Keratinocyte (primary cell): ENCODE data around the gene A3GALT2. TPM values are rescaled to one million over a fixed set of nuclear protein-coding genes. Genes with fewer than 3 reads are reported as not detected.

Experiments used
- DNase-seq: peaks from one replicate; pipeline ENCODE4 v3.0.0-alpha.2; 2011; ENCODE audit warnings: low read depth, missing footprints, low spot score
- FAIRE-seq: peaks from 2 replicates; lab custom pipeline; 2011; peaks lifted over from hg19 to GRCh38; lab: Jason Lieb, UNC
- H2AFZ ChIP-seq: 2 replicates; pipeline ENCODE4 v1.6.0; 2012; ENCODE audit warnings: low read length, control low read depth, inconsistent platforms; ENCODE audit not compliant: control insufficient read depth
- H3K27ac ChIP-seq: 2 replicates; pipeline ENCODE4 v1.5.1; 2011; ENCODE audit warnings: low read length; ENCODE audit not compliant: control insufficient read depth, insufficient read depth
- H3K27me3 ChIP-seq: 3 replicates; pipeline ENCODE4 v1.6.0; 2011; ENCODE audit warnings: low read length; ENCODE audit not compliant: control insufficient read depth, insufficient read depth; ENCODE audit errors: extremely low read depth
- H3K36me3 ChIP-seq, 2 experiments: 2 replicates in 1 of 2; 3 replicates in 1 of 2; pipeline ENCODE4 v1.5.1; 2011; ENCODE audit warnings: low read length in 2 of 2, mild to moderate bottlenecking in 1 of 2; ENCODE audit not compliant: control insufficient read depth in 2 of 2, insufficient read depth in 2 of 2; ENCODE audit errors: extremely low read depth in 1 of 2
- H3K4me1 ChIP-seq: 3 replicates; pipeline ENCODE4 v1.5.1; 2011; ENCODE audit warnings: low read length; ENCODE audit not compliant: control insufficient read depth, insufficient read depth; ENCODE audit errors: extremely low read depth
- H3K4me2 ChIP-seq: 3 replicates; pipeline ENCODE4 v1.6.0; 2011; ENCODE audit warnings: low read depth, low read length; ENCODE audit not compliant: control insufficient read depth, insufficient read depth; ENCODE audit errors: extremely low read depth
- H3K4me3 ChIP-seq, 3 experiments: fragments of 200-600 bp in 1 of 3; sonication (generic) in 1 of 3; 2 replicates in 2 of 3; 3 replicates in 1 of 3; pipeline ENCODE4 v1.5.1; 2011 to 2016; ENCODE audit warnings: low read length in 3 of 3, mild to moderate bottlenecking in 3 of 3, control low read depth in 2 of 3, inconsistent platforms in 1 of 3, low read depth in 1 of 3, mixed read lengths in 1 of 3, mixed run types in 1 of 3, moderate library complexity in 1 of 3; ENCODE audit not compliant: control insufficient read depth in 2 of 3, insufficient read depth in 2 of 3; ENCODE audit errors: extremely low read depth in 1 of 3
- H3K79me2 ChIP-seq: 2 replicates; pipeline ENCODE4 v1.6.0; 2012; ENCODE audit warnings: low read length; ENCODE audit not compliant: control insufficient read depth, insufficient read depth
- H3K9ac ChIP-seq: 3 replicates; pipeline ENCODE4 v1.6.0; 2011; ENCODE audit warnings: low read length; ENCODE audit not compliant: control insufficient read depth, insufficient read depth; ENCODE audit errors: extremely low read depth
- H3K9me1 ChIP-seq: 3 replicates; pipeline ENCODE4 v1.6.0; 2011; ENCODE audit warnings: low read length; ENCODE audit not compliant: control insufficient read depth, insufficient read depth; ENCODE audit errors: extremely low read depth
- H3K9me3 ChIP-seq: 2 replicates; pipeline ENCODE4 v1.5.1; 2012; ENCODE audit warnings: low read depth, low read length; ENCODE audit not compliant: control insufficient read depth
- H4K20me1 ChIP-seq: 3 replicates; pipeline ENCODE4 v1.6.0; 2011; ENCODE audit warnings: low read length; ENCODE audit not compliant: control insufficient read depth, insufficient read depth; ENCODE audit errors: extremely low read depth
- CTCF ChIP-seq, 3 experiments: IDR thresholded peaks in 1 of 3; conservative IDR thresholded peaks in 1 of 3; optimal IDR thresholded peaks in 1 of 3; 2 replicates in 2 of 3; 3 replicates in 1 of 3; pipeline versions ENCODE3 to v1.5.1; 2011; ENCODE audit warnings: low read length in 3 of 3, mild to moderate bottlenecking in 3 of 3, moderate library complexity in 2 of 3, control low read depth in 1 of 3, inconsistent platforms in 1 of 3; ENCODE audit not compliant: insufficient read depth in 2 of 3; ENCODE audit errors: extremely low read depth in 1 of 3
- EZH2 ChIP-seq: IDR thresholded peaks from one replicate; pipeline ENCODE4 v1.6.1; 2012; ENCODE audit warnings: inconsistent platforms, mild to moderate bottlenecking, low read length, moderate library complexity
- dilution Hi-C: fragments of 300-500 bp; cut with MboI; formaldehyde crosslinking; loops from one replicate; pipeline ENCODE4 v1.7.0; 2020; ENCODE audit warnings: low sequenced_read_pairs; ENCODE audit not compliant: extremely low pct_ligation_motif_present
- polyA plus RNA-seq, 5 experiments: library from polyadenylated mRNA; depleted of rRNA in 3 of 5; stranded (reverse) in 3 of 5; stranded (forward) in 1 of 5; unstranded in 1 of 5; fragments of >200 nt; gene quantifications; 1 replicate in 1 of 5; 2 replicates in 3 of 5; 3 replicates in 1 of 5; pipeline versions ENCODE4 v1.2.1 to v1.2.3, GENCODE V29; 2011 to 2012; ENCODE audit warnings: missing spikeins in 2 of 5, low read depth in 1 of 5, low replicate concordance in 1 of 5

Gene A3GALT2
- polyA plus RNA-seq, 1 donor (not counting 4 experiments of a cell fraction or from before 2014, with no cell fraction given): not detected

GRCh38 chr1:33289858-33290154 lies 31.1 kb downstream of the A3GALT2 start:
- FAIRE-seq (no peak), DNase-seq (no peak)
- H3K9me1 ChIP-seq: no peaks in the 10 kb centered on the region
- no peak overlapping the region for H3K27ac ChIP-seq
- no peaks in the 10 kb centered on the region for H3K4me1 ChIP-seq
- no peak overlapping the region for H3K4me3 ChIP-seq
- H3K9ac ChIP-seq: no peak overlapping the region
- dilution Hi-C loops: no loop called here
- H2AFZ ChIP-seq: no peak overlapping the region
- no peaks in the 10 kb centered on the region for H3K79me2 ChIP-seq
- no peaks in the 10 kb centered on the region for H3K36me3 ChIP-seq
- no peak overlapping the region for H3K4me2 ChIP-seq
- H3K9me3 ChIP-seq: no peaks in the 10 kb centered on the region
- H3K27me3 ChIP-seq: no peaks in the 10 kb centered on the region
- H4K20me1 ChIP-seq: no peaks in the 10 kb centered on the region
- TF ChIP-seq EZH2: no peak
- no peak for TF ChIP-seq CTCF (optimal IDR thresholded peaks at IDR 0.05 in 1 of 3, IDR thresholded peaks at IDR 0.05 in 1 of 3, conservative IDR thresholded peaks at IDR 0.05 in 1 of 3; ENCODE audit: extremely low read depth in 1 of 3, insufficient read depth in 2 of 3, low read length in 3 of 3)

- Histone ChIP-seq H3K9me1 (no peaks in the 10 kb centered on the region), H3K9me3 (no peaks in the 10 kb centered on the region), H3K79me2 (no peaks in the 10 kb centered on the region), H3K4me1 (no peaks in the 10 kb centered on the region), H3K4me2 (no peak overlapping the region), H3K27ac (no peak overlapping the region), H4K20me1 (no peaks in the 10 kb centered on the region), H2AFZ (no peak overlapping the region), H3K9ac (no peak overlapping the region), H3K27me3 (no peaks in the 10 kb centered on the region), H3K4me3 (no peak overlapping the region), H3K36me3 (no peaks in the 10 kb centered on the region)
- DNase-seq (no peak), FAIRE-seq (no peak)
- TF ChIP-seq EZH2: no peak
- no peak for TF ChIP-seq CTCF (optimal IDR thresholded peaks at IDR 0.05 in 1 of 3, IDR thresholded peaks at IDR 0.05 in 1 of 3, conservative IDR thresholded peaks at IDR 0.05 in 1 of 3; ENCODE audit: extremely low read depth in 1 of 3, insufficient read depth in 2 of 3, low read length in 3 of 3)
- dilution Hi-C loops: no loop called here
Observed at GRCh38 chr1:33288976-33289857, 31.7 kb downstream of the A3GALT2 start.
